ENCODE data around the gene ARSD. TPM values are rescaled to one million over a fixed set of nuclear protein-coding genes. Genes with fewer than 3 reads are reported as not detected.
"Not testable (repeated sequence)": the region's sequence is repeated elsewhere in the genome, so short reads cannot be mapped to it uniquely, and the experiment has no call there.

ARSD gene
- total RNA-seq, 4 donors from 2014 or later = 39.1 to 66.3 (median 53.0) TPM

- DNase-seq = peak; percentile 10 to 18
- WGBS, 2 donors = 21 to 22% methylated on average over 12 to 15 of the region's 15 CpGs
- H3K9me3 ChIP-seq; H3K36me3 ChIP-seq; H3K4me1 ChIP-seq; H3K27me3 ChIP-seq; intact Hi-C loops (cut with DNase I): not testable (repeated sequence)
- H3K27ac ChIP-seq = peak overlapping the region in 1 of 3 donors; percentile 31
- peak overlapping the region in 2 of 3 donors; percentile 18 to 20 for H3K4me3 ChIP-seq (replicated peaks in 1 of 3)
- TF ChIP-seq CTCF (IDR thresholded peaks at IDR 0.05) = peak in 2 of 6 experiments; percentile 25 to 37
Measured at GRCh38 chrX:2889706-2890490, 39.2 kb downstream of the ARSD start.

- Histone ChIP-seq H3K4me3 (replicated peaks in 1 of 3) (peak overlapping the region in 2 of 3 donors; percentile 18 to 20), H3K27me3 (no peaks in the 10 kb centered on the region), H3K36me3 (no peaks in the 10 kb centered on the region), H3K9me3 (no peaks in the 10 kb centered on the region), H3K4me1 (peaks cover 0 to 4% of the 10 kb centered on the region in 2 donors), H3K27ac (no peak overlapping the region)
- WGBS, 2 donors = 57 to 68% methylated on average over 11 of the region's 11 CpGs
- intact Hi-C loops (cut with DNase I) = no loop called here
- DNase-seq = no peak
- TF ChIP-seq POLR2A (IDR thresholded peaks at IDR 0.05) (no peak), CTCF (IDR thresholded peaks at IDR 0.05) (no peak)
Measured at GRCh38 chrX:2889045-2889605, 40.0 kb downstream of the ARSD start.

DNA sequence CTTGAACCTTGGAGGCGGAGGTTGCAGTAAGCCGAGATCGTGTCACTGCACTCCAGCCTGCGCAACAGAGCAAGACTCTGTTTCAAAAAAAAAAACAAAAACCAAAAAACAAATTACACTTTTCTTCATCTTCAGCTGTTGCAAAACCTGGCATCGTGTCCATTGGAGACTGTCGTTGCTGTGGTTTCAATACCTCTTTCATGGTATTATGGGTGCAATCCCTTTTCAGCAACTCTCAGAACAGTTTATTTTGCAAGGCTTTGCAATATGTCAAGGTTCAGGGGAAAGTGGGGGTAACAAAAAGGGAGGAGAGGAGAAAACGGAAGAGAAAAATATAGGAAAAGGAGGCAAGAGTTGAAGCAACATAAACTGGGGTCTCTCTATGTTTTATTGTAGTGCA, 40.8 kb downstream of the ARSD start:
- H3K4me3 ChIP-seq (replicated peaks in 1 of 3) = no peak overlapping the region
- 92 to 96% methylated on average over 7 of the region's 7 CpGs for WGBS, 2 donors
- TF ChIP-seq POLR2A (IDR thresholded peaks at IDR 0.05) = no peak
- no peak for TF ChIP-seq CTCF (IDR thresholded peaks at IDR 0.05)
- no peak for DNase-seq
- no peaks in the 10 kb centered on the region for H3K27me3 ChIP-seq
- H3K36me3 ChIP-seq = no peaks in the 10 kb centered on the region
- H3K9me3 ChIP-seq = no peaks in the 10 kb centered on the region
- H3K4me1 ChIP-seq = peaks cover 0 to 4% of the 10 kb centered on the region in 2 donors
- H3K27ac ChIP-seq = no peak overlapping the region
- intact Hi-C loops (cut with DNase I) = no loop called here

DNA sequence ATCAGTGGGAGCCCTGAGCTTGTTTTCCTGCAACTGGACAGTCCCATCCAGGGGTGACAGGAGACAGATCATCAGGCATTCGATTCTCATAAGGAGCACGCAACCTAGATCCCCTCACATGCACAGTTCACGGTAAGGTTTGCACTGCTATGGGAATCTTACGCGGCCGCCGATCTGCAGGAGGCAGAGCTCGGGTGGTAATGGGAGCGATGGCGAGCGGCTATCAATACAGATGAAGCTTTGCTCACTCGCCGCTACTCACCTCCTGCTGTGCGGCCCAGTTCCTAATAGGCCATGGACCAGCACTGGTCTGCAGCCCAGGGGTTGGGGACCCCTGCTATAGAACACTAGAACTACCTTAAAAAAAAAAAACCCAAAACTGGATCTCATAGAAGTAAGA, 45.4 kb downstream of the ARSD start:
- DNase-seq = no peak
- intact Hi-C loops (cut with DNase I) = no loop called here
- Histone ChIP-seq H3K27me3 (no peaks in the 10 kb centered on the region), H3K27ac (no peak overlapping the region), H3K36me3 (no peaks in the 10 kb centered on the region), H3K4me1 (no peaks in the 10 kb centered on the region), H3K9me3 (no peaks in the 10 kb centered on the region), H3K4me3 (replicated peaks in 1 of 3) (no peak overlapping the region)
- TF ChIP-seq POLR2A (IDR thresholded peaks at IDR 0.05) (no peak), CTCF (IDR thresholded peaks at IDR 0.05) (no peak)
- 95 to 98% methylated on average over 10 to 14 of the region's 14 CpGs for WGBS, 2 donors

GRCh38 chrX:2879670-2880069, 49.5 kb downstream of the ARSD start:
- no peaks in the 10 kb centered on the region for H3K4me1 ChIP-seq
- TF ChIP-seq POLR2A (IDR thresholded peaks at IDR 0.05) (no peak), CTCF (IDR thresholded peaks at IDR 0.05) (no peak)
- DNase-seq = no peak
- no peaks in the 10 kb centered on the region for H3K36me3 ChIP-seq
- H3K4me3 ChIP-seq (replicated peaks in 1 of 3) = no peak overlapping the region
- intact Hi-C loops (cut with DNase I) = no loop called here
- no peaks in the 10 kb centered on the region for H3K9me3 ChIP-seq
- H3K27ac ChIP-seq = no peak overlapping the region
- no peaks in the 10 kb centered on the region for H3K27me3 ChIP-seq
- 87 to 93% methylated on average over 1 of the region's 1 CpG for WGBS, 2 donors
